Stimulated activated CD8-positive, alpha-beta memory T cell treated with anti-CD3 and anti-CD28 coated beads, Interleukin-4, amount 100 ng/mL, for 24 hours (primary cell): ENCODE data around the gene IFNK.
A peak's percentile ranks its signal among the peaks of the same experiment; 100 is the strongest.

Experiments
- DNase-seq: peaks from one replicate; pipeline ENCODE4 v3.0.0-alpha.2; 2020; ENCODE audit warnings: low read depth

The IFNK gene

DNA sequence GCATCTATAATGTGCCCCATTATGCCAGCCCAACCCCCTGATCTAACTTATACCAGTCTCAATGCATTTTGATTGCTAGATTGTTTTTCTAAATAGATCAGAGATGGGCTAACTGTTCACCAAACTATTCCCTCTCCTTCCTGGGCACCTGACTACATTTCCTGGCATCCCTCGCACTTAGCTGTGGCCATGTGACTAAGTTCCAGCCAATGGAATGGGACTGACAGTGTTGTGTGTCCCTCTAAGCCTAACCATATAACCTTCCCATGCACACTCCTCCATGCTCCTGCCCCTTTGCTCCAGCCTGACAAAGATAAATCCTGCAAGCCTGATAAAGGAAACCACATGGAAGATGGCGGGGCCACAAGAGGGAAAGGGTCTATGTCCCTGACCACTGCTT, 12.3 kb upstream of the IFNK start:
- DNase-seq, result no peak

DNA sequence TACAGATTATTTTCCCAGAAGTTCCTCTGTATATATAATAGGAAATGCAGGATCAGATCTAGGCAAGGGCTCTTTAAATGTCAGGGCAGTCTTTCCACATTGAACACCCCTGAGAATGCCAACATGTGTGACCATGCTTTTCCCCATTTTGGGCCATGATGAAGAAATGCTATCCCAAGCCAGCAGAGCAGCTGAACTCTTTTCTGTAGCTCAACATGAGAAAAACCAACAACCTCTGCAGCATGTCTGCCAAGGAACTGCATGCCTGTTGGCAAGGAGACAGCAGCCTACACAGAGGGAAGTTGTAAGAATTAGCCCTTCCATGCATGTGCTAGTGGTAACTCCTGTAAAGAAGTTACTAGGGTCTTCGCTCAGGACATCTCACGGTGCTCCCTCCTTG, 9.5 kb upstream of the IFNK start:
- DNase-seq, result no peak

DNA sequence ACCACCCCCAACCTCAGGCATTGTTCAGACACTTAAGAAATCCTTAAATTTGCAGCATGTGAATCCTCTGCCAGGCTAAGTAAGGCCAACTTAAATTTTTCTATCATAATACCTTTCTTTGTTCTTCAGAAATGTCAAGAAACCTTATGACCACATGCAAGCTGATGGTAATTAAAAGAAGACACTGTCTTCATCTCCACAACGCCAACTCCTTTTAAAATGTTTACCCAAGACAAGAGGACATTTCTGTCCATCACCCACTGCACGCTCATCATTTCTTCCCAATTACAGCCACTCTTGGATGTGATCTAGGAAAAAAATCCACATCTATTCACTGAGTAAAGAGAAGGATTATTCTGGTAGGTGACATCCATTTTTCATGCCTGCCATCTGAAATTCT, 6.1 kb upstream of the IFNK start:
- no peak for DNase-seq

DNA sequence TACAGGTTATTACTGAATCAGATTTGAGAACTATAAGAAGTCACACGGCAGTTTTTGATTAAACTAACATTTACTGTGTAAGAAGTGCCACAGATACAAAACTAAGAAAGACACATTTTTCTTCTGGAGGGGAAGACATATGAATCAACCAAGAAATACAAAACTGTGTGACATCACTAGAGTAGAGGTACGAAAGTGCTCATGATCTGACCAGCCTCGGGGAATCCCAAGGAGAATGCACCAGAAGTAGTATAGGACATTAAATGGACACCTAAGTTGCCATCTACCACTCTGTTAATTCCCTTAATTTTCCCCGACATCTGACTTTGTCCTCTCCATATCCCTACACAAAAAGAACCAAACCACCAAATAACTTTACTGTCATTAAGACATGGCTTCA, 5.3 kb upstream of the IFNK start:
- no peak for DNase-seq

DNA sequence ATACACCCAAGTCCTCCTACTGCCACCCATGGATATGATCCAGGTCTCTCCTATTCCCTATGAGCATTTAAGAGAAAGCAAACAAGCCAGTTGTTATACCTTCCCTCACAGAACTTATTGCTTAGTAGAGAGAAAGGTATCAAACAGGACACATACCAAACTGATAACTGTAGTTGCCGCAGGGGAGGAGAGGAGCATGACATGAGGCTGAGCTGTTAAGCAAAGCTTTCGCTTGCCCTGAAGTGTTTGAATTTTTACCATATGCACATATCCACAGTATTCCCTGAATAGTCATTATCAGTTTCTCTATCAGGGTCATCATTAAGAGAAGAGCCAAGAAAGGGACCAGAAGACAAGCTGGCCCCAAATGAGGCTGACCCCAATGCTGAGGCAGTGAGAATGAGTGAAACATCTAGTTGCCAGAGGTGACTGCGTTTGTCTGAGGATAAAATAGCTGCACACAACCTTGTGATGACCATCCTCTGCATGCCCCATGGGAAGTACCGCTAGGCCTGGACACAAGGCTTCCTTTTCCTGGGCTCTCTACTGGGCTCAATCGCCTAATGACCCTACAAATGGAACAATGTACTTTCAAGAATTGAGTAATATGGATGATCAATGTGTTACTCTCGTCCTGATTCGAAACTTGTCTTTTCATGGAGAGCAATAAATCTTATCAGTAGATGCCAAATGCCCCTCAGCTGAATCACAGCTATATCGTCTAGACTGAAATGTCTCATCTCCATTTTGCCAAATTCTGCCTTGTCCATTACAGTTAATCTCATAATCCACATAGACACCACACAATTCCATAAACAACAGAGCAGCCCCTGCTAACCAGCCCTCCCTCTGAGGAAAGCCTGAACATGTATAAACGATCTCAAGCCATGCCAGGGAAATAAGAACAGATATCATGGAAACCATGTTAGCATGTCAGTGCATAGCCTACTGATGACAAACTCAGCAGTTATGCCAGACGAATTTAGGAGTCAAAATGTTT, 4.3 kb upstream of the IFNK start:
- DNase-seq, result no peak

DNA sequence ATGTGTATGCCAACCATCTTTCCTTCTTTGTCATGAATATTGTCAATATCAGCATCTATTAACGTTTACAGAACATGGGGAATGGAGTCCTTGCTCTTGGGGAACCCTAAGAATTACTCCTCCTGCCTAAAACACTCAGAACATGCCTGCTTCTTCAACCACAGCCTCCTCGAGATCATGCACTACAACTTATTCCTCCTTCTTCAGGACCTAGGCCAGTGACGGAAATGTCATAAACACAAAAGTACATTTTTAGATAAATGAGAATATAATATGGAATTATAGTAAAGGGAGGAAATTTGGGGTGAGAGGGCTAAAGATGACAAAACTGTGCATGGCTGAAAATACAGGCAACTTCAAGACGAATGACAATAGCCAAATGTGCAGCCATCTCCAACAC, 3.1 kb upstream of the IFNK start:
- DNase-seq, result no peak

DNA sequence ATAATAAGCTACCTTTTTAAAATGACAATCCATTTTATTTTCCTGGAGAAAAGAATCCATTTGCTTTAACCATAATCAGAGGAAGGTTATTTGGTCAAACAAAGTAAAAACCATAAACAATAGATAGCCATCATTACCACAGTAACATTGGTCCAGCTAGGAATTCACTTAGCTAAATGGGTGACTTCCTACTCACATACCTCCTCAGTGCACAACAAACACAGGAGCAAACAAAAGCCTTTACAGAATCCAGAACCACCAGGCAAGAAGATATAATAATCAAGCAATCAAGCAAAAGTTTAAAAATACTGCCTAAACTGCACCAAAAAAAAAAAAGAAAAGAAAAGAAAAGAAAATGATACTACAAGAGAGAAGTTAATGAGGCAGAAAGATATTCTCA, 949 bp upstream of the IFNK start:
- DNase-seq, result no peak

DNA sequence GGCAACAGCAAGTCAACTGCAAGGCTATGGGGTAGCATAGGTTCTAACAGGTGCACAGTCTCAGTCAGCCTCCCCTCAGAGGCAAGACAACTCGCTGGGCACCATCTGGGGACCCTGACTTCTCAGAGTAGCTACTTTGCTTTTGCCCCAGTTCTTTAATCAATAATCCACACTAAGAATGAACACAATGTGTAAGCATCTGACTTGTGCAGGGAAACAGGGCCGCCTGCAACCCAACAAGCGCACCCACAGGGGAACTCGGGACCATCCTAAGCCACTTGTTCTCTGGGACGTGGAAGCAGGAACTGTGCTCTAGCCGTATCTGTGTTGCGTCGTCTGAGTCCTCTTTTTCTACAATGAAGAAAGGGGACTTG, 3.6 kb downstream of the IFNK start:
- no peak for DNase-seq

DNA sequence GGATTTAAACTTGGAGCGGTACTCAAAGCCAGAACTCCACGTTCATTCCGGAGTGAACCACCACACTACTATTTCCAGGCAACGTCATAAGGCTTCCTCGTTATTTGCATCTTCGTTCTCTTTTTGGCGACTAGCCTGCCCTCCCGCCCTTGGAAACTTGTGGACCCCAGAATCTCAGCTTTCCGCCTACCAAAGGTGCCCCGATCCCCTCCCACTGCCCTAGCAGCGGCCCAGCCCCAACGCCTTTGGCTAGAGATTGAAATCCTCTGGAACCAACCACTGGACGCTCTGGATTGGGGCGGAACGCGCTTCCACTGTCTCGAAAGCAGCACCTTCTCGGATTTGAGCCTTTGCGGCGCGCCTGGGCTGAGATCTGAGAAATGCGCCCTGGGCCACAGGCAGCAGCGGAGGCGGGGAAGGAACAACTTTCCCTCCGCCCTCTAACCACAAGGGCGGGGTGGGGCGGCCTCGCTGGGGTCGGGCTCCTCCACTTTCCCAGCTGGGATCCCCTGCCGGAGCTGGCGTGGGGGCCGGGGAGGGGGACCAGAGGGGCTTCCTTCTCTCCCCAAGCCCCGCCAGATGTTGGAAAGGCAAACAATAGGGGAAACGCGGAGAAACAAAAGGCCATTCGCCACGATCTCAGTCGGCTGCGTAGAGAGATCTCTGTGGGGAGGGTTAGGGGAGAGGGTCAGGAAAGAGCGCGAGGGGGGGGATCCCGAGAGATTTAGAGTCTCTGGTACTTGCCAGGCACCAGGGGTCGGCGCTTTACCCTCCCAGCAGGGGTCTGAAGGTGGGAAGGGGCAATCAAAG, 4.2 kb downstream of the IFNK start:
- DNase-seq, result peak; percentile 39

DNA sequence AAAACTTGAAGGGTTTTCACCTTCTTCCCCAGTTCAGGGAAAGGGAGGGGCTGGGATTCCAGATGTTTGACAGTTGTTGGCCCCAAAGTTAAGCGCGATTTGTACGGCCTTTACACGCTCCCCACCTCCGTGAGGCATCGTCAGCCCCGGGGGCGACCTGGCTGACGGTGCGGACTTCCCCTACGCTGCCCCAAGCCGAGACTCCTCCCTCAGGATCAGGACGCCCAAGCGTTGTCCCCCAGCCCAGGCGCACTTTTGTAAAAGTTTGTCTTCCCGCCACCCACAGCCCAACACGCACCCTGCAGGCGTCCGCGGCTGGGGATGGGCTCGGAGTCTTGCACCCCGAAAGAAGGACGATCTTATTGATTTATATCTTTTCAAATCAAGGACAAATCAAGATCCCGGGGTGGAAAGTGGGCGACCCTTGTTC, 4.8 kb downstream of the IFNK start:
- DNase-seq, result peak; percentile 19

DNA sequence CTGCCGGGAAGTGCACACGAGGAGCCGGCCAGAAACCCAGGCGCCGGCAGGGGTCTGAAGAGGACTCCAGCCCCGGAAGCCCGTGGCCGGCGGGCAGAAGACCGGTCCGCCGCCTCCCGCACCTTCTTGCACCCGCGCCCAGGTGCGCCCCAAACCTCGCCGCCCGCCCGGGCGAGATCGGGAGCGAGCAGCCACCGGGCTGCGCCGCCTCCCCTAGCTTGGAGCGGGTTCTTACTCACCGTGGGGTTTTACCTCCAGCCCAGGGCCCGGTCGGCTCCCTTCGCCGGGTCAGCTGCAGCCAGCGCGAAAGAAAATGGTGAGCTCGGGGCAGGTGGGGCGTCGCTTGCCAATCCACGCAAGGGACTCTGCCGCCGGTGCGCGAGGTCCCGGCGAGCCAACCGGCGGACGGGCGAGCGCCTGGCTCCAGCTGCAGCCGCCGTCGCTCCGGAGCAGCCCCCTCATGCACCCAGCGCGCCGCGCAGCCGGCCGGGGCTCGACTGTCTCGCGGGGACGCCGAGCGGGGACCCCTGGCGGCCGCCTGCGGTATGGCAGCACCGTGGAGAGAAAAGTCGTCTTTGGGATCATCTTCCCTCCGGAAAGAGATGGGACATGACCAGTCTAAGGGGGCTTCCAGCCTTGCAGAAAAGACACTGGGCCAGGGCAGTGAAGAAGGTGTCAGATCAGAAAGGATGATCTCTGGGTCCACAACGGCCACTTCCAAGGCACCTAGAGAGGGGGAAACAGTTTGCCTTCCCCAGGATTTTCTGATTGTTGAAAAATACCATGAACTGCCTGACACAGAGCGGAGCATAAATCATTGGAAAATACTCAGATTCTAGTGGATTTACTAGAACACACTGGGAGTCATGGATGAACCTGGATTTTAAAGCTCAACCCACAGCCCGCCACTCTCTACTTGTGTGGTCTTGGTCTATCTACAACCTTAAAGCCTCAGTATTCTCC, 5.5 kb downstream of the IFNK start, which contains the start of gene MOB3B:
TSS of gene MOB3B (minus strand) at position 499 of the 963 bp plus-strand sequence. CDS start 74,264 bp downstream, outside the sequence.
- peak; percentile 68 for DNase-seq

DNA sequence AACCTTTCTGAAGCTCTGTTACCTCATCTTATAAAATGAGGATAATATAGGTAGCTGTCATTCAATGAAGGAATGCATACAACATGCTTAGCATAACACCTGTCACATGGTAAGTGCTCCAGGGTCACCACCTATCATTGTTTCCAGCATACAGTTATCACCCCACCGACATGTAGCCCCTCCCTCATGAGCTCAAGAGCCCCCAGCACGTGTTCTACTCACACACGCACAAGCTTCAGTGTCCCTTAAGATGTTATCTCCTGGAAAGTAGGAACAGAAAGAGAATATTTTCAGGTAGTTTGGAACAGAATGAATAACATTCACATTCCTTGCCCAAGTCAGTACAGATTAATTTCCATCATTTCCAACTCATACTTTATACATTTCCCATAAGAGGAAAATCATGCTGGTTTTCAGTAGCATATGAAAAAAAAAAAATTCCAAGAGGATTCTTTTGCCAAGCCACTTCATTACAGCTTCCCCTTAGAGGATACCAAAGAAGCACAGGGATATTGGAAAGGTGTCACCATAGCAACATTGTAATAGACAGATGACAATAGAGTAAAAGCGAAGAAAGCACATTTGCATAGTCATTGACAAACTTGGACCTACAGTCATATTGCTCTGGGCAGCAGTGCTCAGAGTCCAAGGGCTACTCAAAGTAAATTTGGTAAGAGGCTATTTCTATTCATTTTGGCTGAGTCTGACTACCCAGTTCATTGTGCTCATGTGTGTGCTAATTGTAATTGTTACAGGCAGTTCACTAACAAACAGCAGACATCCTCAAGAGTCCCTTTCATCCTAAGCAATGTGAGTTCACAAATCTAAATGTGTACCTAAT, 7.0 kb downstream of the IFNK start:
- no peak for DNase-seq

DNA sequence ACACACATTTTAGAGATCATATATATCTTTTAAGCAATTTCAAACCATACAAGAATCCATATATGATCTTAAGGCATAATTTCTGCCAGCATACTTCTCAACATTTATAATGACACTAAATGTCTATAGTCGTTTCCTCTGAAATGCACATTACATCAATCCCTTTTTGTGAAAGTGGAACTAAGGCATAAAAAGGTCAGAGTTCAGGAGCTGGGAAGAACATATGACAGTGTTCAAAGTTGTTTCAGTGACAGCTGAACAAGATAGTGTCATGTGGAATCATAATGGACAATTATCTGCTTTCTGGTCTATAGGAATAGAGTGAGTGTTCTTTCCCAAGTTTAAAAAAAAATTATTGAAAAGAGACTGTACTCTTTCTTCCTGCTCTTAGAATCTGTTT, 8.0 kb downstream of the IFNK start:
- DNase-seq, result no peak

DNA sequence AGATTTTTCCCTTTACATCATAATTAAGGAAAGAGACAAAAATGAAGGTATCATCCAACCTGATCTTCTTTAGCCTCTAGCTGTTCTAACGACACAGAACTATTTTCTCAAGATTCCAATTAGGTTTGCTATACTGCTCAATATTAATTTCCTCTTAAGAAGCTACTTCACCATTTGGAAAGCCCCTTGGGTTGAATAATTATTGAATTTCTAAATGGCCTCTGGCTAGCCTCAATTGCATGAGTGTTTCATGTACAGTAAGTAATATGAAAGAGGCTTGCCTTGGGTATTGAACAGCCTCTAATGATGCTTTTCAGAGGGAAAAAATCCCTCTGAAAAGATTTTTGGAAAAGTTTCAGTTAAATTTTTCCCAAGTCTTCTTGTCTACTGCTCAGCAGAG, 9.2 kb downstream of the IFNK start:
- DNase-seq, result no peak

DNA sequence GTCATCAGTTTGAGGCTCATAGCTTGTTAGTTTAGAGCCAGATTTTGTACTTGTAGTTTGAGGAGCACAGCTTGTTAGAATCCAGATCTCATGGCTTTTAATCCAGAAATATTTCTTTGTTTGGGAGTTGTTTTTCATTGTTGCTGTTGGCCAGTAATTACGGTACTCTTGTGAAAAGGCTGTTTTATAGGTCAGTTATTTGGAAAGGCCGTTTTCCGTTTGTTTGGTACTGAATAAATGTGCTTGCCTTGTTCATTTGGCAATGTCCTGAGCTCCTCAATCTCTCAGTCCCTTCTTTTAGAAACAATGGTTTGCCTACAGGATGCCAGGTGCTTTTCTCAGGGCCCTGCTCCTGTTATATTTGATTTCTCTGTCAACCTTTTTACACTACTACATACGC, 10.0 kb downstream of the IFNK start:
- DNase-seq, result no peak

DNA sequence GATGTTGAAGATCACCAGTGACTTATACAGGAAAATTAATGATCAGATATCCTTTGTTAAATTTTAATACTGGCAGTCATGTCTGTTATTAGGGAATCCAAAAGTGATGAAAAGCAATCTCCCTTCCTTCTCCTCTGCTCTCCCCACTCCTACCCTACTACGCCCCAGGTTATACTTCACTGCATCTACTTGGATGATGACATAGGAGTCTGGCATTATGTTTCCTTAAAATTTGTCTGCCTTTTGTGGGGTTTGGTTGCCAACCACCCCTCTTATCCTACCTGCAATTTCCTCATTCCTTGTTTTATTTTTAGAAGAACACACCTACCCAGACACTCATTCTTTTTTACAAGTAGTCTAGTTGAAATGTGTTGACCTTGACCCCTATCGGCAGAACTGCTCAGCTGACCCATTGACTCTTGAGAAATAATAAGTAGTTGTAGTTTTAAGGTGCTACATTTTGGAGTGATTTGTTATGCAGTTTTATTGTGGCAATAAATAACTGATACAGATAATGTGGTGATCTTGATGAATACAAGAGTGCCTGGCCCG, 10.6 kb downstream of the IFNK start:
- no peak for DNase-seq

DNA sequence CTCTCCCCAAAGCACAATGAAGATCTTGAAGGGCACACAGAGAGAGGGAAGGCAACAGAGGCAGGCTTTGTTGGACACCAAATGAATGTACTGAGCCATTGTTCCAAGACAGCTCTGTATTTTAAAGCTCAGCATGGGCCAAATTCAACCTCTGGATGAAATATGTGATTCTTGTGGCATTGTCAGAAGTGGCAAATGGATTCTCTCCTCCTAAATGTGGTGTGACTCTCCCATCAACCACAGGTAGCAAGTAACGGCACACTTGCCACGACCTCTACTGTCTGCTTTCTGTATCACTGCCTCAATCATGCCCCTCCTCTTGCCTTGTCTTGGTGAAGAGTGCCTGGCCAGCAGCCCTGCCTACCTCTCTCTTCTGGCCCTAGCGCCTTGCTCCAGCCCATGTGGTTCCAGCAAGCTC, 11.6 kb downstream of the IFNK start:
- DNase-seq, result no peak

DNA sequence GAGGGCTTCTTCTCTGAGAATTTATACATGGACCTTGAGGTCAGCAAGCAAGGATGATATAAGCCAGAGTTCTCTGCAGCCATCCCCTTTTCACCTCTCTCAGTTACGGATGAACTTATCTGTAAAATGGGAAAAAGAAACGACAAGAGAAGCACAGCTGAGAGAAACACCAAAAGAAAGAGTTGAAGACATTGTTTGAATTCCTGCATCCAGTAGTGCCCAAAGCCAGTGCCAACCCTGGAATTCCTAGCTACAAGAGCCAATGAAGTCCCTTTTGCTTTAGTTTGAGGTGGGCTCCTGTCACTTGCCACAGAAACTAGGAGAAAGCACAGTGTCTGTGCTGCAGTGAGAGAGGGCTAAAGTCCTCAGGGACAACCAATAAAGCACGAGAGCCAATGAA, 12.1 kb downstream of the IFNK start:
- DNase-seq, result no peak

DNA sequence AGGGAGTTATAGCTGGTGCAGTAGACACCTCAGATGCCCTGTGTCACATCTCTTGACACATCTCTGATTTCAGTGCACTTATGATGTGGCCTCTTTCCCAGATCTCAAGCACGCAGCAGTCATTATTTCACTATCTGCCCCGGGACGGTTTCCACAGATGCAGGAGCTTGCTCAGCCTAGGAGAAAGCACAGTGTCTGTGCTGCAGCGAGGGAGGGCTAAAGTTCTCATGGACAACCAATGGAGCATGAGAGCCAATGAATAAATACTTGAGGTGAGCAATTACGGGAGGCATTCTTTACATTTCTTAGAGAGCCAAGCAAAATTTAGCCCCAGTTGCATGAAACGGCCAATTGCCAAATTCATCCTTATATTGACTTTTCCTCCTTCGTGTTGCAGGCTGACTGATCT, 12.9 kb downstream of the IFNK start:
- DNase-seq, result no peak

DNA sequence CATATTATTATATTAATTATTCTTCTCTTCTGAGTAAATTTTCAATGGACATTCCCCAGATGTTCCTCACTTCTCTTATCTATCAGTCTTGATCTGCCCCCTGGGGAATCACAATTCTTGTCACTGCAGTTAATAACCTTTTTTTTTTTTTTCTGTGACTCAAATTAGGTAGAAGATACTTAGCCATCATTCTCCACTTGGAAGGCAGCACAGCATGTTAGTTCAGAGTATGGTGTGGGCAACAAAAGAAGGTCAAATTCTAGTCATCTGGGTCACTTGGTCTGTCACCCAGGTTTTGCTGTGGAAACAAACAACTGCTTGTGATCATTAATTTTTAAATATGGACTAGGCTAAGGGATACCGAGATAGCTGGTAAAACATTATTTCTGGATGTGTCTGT, 13.7 kb downstream of the IFNK start:
- no peak for DNase-seq

DNA sequence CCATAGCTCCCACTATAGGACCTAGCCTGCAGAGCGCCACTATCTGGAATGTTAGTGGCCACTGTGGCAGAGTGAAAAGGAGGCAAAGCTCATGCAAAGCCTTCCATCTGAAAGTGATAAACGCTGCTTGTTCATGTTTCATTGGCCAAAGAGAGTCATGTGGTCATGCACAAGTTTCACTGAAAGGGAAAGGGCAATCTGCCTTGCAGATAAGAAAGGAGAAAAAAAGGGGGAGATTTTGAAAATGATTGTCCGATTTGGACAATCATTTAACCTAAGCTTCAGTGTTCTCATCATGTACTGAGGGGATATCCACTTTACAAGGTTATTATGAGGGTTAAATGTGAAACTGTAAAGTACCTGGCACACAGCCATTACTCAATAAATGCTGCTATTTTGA, 14.6 kb downstream of the IFNK start:
- no peak for DNase-seq
